Erythroblast (primary cell): Measurements from ENCODE around the gene HOXC5.

Experiments used
- GATA1 ChIP-seq: IDR thresholded peaks from 2 replicates; pipeline ENCODE4 v1.6.1; 2011; ENCODE audit warnings: low read depth, mild to moderate bottlenecking, control low read depth, low read length, moderate library complexity
- POLR2A ChIP-seq: IDR thresholded peaks from 2 replicates; pipeline ENCODE4 v1.6.1; 2011; ENCODE audit warnings: mild to moderate bottlenecking, low read length

GRCh38 chr12:54046809-54047159, 13.9 kb downstream of the HOXC5 start:
- TF ChIP-seq GATA1 (no peak), POLR2A (no peak)
